HG03066 (cell line): Measurements from ENCODE around the gene SLITRK1.

ENCODE experiments used
- ATAC-seq: cut with Tn5 transposase; IDR thresholded peaks from one replicate; pipeline ENCODE4 v1.9.1; 2021; ENCODE audit warnings: low read depth; ENCODE audit not compliant: unreplicated experiment

SLITRK1 gene

DNA sequence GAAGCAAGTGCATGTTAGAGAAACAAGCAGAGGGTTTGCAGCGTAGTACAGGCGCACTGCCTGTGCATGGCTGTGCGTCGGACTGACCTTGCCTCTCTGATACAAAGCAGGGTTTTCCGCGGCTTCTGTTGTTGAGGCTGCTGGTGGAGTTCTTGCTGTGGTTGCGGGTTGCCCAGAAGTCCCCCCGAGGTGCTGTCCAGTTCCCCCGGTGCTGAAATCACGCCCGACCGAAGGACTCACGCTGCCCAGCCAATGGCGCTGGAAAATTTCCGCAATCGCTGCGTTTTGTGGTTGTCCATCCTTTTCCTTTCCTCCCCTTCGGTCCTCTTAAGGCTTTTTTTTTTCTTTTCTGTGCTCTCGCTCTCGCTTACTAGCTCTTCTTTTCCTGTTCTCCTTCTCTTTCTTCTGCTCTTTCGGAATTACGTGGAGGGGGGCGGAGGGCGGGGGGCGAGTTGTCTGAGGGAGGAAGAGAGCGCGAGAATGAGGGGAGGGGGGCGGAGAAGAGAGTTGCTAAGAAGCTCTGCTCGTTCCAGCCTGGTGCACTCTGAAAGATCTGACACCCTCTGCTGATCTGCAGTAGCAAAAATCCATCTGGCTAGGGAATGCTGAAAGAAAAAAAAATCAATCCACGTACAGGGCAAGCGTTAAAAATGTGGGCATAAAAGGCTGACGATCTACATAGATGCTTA, at the start of gene SLITRK1:
Gene SLITRK1, minus strand, starts transcription at position 558 of the 689 bp plus-strand sequence. CDS start 967 bp downstream, outside the sequence.
- ATAC-seq: no peak

GRCh38 chr13:83929157-83929556, 46.9 kb upstream of the SLITRK1 start:
- ATAC-seq: no peak

DNA sequence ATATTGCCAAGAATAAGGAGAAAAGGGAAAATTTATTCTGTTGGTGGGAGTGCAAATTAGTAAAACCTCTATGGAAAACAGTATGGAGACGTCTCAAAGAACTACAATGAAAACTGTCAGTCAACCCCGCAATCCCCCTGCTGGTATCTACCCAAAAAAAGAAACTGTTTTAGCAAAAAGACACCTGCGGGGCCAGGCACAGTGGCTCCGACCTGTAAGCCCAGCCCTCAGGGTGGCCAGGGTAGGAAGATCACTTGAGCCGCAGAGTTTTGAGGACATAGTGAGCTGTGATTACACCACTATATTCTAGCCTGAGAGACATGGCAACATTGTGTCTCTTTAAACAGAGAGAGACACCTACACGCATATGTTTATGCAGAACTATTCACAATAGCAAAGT, 37.5 kb upstream of the SLITRK1 start:
- ATAC-seq: no peak

DNA sequence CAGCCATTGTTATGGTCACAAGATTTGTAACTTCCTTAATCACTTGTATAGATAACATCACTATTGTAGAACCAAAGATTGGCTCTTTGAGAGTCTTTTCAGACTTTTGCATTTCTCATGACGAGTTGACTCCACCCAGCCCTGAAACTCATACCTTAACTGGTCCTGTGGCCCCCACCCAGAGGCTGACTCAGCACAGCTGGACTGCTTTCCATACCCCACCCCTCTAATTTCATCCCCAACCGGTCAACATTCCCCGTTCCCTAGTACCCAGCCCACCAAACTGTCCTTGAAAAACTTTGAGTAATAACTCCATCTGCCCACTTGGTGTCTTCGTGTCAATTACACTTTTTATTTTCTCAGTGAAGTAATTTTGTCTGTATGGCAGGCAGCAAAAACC, 32.1 kb upstream of the SLITRK1 start:
- no peak for ATAC-seq

- ATAC-seq: no peak
Observed at GRCh38 chr13:83907196-83907989, 25.1 kb upstream of the SLITRK1 start.

DNA sequence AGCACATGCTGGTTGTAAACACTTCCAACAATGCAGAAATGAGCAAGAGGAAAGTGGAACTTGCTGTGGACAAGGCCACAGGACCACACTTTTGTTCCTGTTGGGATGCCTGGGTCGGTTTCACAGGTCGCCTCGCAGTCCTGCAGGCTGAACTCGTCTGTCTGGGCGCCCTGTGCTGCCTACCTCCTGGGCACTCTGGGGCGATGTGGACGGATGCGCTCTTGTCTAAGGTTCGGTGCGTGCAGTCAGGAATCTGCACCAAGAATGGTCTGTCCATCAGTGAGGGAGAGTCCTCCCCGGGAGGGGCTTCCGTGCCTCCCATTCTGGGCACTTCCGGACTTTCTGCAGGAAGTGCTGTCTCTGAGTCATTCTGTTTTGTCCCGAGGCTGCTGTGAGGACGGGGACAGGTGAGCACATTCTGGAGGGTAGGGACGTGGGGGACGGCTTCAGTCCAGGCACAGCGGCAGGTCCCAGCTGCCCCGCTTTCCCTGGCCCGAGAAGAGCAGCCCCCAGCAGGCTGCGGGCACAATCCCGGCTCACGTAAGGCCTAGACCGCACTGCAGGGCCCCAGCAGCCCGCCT, 24.1 kb upstream of the SLITRK1 start:
- ATAC-seq: no peak

GRCh38 chr13:83905641-83906040, 23.4 kb upstream of the SLITRK1 start:
- ATAC-seq: no peak

- ATAC-seq: no peak
Observed at GRCh38 chr13:83895994-83896580, 13.8 kb upstream of the SLITRK1 start.

GRCh38 chr13:83890358-83890757, 8.1 kb upstream of the SLITRK1 start:
- no peak for ATAC-seq

DNA sequence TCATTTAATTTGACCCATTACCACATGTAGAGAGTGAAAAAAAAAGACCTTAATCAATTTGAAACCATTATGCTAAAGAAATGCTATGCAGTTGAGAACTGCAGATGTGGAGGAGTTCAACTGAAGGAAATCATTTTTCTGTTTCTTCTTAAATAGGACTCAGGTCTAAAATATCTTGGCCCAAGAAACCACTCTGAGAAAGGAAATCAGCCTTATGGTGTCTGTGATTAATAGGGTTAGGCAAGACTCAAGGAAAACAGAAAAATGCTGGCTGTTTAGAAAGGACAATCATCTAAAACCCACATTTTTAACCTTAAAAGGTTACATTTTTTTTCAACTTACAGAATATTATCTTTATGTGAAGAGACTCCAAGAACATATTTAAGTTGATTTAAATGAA, 1.9 kb upstream of the SLITRK1 start:
- ATAC-seq: no peak

DNA sequence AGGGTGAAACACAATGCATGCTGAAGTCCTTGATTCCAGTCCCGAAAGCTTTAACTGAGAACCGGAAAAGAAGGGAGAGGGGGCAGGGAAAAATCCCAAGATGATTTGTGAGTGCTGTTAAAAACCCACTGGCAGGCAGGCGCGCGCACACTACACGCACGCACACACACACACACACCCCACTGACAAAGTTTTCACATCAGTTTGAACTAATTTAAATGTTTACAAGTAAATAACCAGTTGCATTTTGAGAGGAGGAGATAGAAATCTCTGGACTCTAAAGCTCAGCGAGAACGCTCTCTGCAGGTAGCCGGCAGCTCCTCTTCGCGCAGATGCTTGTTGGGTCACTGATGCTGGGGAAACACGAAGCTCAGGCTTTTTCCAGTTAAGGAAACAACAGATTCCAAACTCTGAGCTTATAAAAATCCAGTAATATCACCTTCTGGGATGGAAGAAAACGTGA, 818 bp upstream of the SLITRK1 start:
- ATAC-seq: no peak

GRCh38 chr13:83882606-83882959, 309 bp upstream of the SLITRK1 start:
- no peak for ATAC-seq

DNA sequence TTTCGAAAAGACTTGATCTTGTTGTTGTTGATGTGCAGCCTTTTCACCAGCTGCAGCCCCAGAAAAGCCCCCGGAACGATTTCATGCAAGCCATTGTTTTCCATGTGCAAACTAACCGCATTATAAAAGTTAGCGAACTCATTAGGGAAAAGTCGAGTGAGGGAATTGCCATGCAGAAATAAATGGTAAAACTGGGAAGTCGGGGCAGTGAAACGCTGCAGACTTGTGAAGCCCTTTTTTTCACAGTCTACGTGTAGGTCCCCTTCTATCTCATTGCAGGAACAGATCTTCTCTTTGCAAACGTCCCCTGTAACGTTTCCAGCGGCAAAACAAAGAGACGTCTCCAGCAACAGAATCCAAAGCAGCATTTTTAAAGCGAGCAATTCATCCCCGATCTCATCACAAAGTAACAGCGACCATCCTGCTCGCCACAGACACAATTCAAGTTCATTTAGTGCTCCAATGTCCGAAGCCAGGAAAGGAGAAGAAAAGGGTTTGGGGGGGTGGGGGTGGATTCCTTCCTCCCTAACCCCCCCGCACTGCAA, 1.1 kb downstream of the SLITRK1 start:
- no peak for ATAC-seq

DNA sequence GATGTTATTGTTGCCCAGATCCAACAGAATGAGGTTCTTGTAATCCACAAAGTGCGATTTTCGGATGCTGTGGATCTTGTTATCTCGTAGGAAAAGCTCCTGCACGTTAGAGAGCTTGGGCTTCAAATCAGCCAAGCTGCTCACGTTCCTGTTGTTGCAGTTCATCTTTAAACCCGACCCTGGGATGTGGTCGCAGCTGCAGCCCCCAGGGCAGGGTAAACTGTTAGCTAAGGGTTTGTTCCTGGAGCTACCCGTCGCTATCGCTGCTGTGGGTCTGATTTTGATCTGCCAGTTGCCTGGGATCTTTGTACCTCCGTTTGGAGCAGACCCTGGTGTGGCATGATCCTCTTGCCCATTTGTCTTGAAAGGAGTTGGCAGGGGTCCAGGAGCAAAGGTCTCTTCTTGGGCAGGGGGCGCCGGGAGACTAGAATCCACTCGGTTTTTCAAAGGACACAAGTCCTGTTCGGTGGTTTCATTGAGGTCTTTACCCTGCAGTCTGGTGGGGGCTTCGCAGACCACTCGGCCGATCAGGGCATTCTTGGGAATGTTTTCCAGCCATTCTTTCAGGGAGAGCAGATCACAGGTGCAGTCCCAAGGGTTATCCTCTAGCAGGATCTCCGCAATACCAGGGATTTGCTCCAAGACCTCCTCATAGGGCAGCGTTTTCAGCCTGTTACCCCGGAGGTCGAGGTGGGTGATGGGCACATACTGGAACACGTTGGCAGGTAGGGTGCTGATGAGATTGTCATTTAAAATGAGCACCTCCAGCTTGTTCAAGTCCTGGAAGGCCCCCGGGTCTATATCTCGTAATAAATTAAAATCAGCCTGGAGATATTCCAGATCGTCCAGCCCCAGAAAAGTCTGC, 1.8 kb downstream of the SLITRK1 start:
- no peak for ATAC-seq

- ATAC-seq: no peak
Observed at GRCh38 chr13:83879431-83880171, 2.7 kb downstream of the SLITRK1 start.

DNA sequence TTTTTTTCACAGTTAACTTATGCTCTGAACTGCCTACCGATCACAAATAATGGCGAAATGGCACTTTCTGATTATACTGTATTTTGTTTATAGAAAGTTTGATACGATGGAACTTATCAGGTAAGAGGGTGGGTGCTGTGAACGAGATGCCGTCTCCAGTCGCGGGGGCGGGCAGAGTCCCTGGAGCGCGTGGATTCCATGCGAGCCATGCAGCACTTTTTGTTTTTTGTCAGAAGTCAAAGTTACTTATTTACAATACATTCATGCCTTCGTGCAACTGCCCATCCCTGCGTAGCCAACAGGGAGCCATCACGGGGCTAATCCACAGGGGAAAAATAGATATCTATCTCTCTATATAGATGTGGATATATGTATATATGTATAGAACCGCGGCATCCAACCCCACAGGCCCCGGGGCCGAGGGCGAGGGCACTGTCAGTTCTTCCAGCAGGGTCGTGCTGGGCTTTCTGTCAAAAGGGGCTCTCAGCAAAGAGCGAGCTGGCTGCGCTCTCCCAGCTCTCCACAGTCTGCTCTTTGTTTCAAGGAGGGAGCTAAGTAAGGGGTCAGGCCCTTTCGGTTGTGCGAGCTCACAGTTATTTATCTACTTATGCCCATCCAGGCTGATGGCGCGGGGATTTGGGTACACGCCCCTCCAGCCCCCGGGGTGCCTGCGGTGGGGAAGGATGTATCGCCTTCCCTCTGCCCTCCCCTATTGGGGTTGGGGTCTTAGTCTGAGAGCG, 3.4 kb downstream of the SLITRK1 start:
- no peak for ATAC-seq

GRCh38 chr13:83877651-83878355, 4.5 kb downstream of the SLITRK1 start:
- ATAC-seq: no peak

- ATAC-seq: peak; percentile 82
Observed at GRCh38 chr13:83876546-83876945, 5.7 kb downstream of the SLITRK1 start.
